ENCODE results near the gene SRGAP1. TPM values are rescaled to one million over a fixed set of nuclear protein-coding genes. Genes with fewer than 3 reads are reported as not detected.

The SRGAP1 gene
- total RNA-seq, 4 donors from 2014 or later: 13.1 to 81.5 (median 22.4) TPM

DNA sequence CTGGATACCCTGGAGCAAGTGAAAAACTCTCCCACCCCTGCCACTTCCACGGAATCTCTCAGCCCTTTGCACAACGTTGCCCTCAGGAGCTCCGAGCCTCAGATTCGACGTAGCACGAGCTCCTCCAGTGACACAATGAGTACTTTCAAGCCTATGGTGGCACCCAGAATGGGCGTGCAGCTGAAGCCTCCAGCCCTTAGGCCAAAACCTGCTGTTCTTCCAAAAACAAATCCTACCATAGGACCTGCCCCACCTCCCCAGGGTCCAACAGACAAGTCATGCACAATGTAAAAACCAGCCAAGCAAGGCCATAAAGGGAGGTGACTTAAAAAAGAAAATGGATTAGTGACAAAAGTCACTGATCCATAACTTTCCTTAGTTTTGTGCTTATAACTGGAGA, 297.9 kb downstream of the SRGAP1 start:
- Histone ChIP-seq H3K4me3 (no peak overlapping the region), H3K4me1 (no peaks in the 10 kb centered on the region), H3K27me3 (no peaks in the 10 kb centered on the region), H3K36me3 (peaks cover 0 to 58% (median 0%) of the 10 kb centered on the region in 3 donors), H3K27ac (no peak overlapping the region), H3K9me3 (no peaks in the 10 kb centered on the region)
- TF ChIP-seq POLR2A (IDR thresholded peaks at IDR 0.05): no peak
- TF ChIP-seq, protein P1, sequence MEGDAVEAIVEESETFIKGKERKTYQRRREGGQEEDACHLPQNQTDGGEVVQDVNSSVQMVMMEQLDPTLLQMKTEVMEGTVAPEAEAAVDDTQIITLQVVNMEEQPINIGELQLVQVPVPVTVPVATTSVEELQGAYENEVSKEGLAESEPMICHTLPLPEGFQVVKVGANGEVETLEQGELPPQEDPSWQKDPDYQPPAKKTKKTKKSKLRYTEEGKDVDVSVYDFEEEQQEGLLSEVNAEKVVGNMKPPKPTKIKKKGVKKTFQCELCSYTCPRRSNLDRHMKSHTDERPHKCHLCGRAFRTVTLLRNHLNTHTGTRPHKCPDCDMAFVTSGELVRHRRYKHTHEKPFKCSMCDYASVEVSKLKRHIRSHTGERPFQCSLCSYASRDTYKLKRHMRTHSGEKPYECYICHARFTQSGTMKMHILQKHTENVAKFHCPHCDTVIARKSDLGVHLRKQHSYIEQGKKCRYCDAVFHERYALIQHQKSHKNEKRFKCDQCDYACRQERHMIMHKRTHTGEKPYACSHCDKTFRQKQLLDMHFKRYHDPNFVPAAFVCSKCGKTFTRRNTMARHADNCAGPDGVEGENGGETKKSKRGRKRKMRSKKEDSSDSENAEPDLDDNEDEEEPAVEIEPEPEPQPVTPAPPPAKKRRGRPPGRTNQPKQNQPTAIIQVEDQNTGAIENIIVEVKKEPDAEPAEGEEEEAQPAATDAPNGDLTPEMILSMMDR (IDR thresholded peaks at IDR 0.05): no peak
- TF ChIP-seq EP300 (IDR thresholded peaks at IDR 0.05): no peak
- WGBS, 2 donors: 52 to 66% methylated on average over 7 of the region's 7 CpGs
- no peak for DNase-seq (ENCODE audit: low spot score in 2 of 2)

DNA sequence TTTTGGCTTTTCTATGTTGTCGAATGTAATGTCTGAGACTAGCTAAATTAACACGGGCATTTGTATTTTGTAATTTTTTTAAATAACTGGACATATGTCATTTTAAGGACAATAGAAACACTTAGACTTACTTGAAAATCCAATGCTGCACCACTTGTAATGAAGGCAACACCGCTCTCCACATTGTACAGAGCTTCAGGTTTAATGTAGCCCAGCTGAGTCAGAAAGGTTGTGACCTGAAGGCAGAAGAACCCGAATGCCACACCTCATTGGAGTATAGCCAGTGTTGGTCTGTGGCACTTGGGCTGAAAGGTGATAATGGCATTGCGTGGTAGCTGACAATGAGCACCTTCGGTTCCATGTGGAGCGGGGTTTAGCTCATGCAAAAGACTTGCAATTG, 298.3 kb downstream of the SRGAP1 start:
- TF ChIP-seq EP300 (IDR thresholded peaks at IDR 0.05) (no peak), POLR2A (IDR thresholded peaks at IDR 0.05) (no peak)
- TF ChIP-seq, protein P1 (IDR thresholded peaks at IDR 0.05): no peak
- Histone ChIP-seq H3K27ac (no peak overlapping the region), H3K9me3 (no peaks in the 10 kb centered on the region), H3K4me3 (no peak overlapping the region), H3K36me3 (peaks cover 0 to 54% (median 0%) of the 10 kb centered on the region in 3 donors), H3K27me3 (no peaks in the 10 kb centered on the region), H3K4me1 (no peaks in the 10 kb centered on the region)
- WGBS, 2 donors: 91 to 94% methylated on average over 7 of the region's 7 CpGs
- no peak for DNase-seq (ENCODE audit: low spot score in 2 of 2)

DNA sequence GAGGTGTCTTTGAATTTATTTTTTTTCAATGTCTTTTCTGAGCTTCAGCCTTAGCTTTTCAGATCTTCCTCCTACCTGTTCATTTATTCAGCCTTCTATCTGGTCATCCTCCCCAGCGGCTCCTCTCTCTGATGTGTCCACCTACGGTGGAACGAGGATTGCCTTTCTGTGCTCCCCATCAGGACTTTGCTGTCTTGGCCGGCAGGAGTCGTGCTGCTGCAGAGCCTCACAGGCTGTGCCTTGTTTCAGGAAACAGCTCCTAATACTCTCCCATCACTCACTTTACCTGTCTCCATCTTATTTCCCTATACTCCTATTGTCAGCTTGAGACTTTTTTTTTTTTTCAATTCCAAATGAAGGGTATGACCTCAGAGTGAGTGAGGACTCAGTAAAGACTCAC, 300.7 kb downstream of the SRGAP1 start:
- WGBS, 2 donors: 88% methylated on average over 5 of the region's 5 CpGs
- peaks cover 0 to 54% (median 0%) of the 10 kb centered on the region in 3 donors for H3K36me3 ChIP-seq
- TF ChIP-seq POLR2A (IDR thresholded peaks at IDR 0.05) (no peak), EP300 (IDR thresholded peaks at IDR 0.05) (no peak)
- TF ChIP-seq, protein P1 (IDR thresholded peaks at IDR 0.05): no peak

DNA sequence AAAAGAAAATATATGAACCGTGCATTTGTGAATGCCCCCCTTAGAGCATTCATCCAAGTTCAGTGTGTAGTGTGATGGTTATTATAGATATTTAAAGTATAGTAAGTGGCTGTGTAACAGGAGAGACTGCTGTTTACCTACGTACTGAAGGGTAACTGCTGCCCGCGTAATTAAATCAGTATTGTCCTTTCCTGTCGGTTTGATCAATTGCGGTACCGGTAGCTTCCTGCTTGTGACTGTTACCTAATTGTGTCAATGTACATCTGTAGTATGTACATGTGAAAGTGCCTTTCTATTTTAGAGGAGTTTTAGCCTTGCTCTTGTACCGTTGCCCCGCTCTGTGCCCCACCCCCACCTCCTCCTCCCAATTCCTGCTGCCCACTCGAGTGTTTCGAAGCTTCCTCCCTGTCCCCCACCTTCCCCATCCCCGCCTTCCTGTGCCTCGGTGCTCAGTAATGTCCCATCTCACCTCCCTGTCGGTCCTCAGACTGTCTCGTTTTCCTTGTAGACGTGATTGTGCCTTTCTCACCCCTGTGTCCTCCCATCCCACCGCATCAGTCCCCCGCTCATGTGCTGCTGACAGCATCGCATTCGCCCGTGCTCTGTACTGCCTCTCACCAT, 302.6 kb downstream of the SRGAP1 start:
- 72% methylated on average over 21 of the region's 21 CpGs for WGBS, 2 donors

More for the DNA sequence above, 300.7 kb downstream of the SRGAP1 start:
- Histone ChIP-seq H3K9me3 (no peaks in the 10 kb centered on the region), H3K27me3 (no peaks in the 10 kb centered on the region), H3K27ac (no peak overlapping the region), H3K4me3 (no peak overlapping the region), H3K4me1 (no peaks in the 10 kb centered on the region)
- no peak for DNase-seq (ENCODE audit: low spot score in 2 of 2)

DNA sequence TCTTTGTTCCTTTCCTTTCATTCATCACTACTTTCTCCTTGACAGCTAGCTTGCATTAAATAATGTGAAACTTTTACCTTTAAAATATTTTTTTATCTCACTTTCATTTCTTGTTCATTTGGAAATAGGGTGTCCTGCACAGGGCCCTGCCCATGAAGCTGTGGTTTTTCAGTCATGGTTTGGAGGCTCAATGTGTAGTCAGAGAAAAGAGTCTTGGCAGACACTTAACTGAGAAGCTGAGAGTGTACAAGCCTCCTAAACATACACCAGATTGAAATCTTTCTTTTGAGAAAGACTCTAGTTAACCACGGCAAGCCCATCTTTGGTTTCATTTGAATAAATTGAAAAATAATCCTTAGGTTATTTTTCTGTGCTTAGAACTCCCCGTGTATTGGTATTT, 303.4 kb downstream of the SRGAP1 start:
- 75 to 89% methylated on average over 2 of the region's 2 CpGs for WGBS, 2 donors
- peaks cover 0 to 39% (median 0%) of the 10 kb centered on the region in 3 donors for H3K36me3 ChIP-seq
- no peak overlapping the region for H3K4me3 ChIP-seq
- DNase-seq (ENCODE audit: low spot score in 2 of 2): no peak
- no peaks in the 10 kb centered on the region for H3K4me1 ChIP-seq
- no peak overlapping the region for H3K27ac ChIP-seq
- H3K9me3 ChIP-seq: no peaks in the 10 kb centered on the region
- no peaks in the 10 kb centered on the region for H3K27me3 ChIP-seq
- TF ChIP-seq POLR2A (IDR thresholded peaks at IDR 0.05) (no peak), EP300 (IDR thresholded peaks at IDR 0.05) (no peak)
- TF ChIP-seq, protein P1 (IDR thresholded peaks at IDR 0.05): no peak

More for the DNA sequence above, 302.6 kb downstream of the SRGAP1 start:
- Histone ChIP-seq H3K4me3 (no peak overlapping the region), H3K9me3 (no peaks in the 10 kb centered on the region), H3K36me3 (peaks cover 0 to 47% (median 0%) of the 10 kb centered on the region in 3 donors), H3K4me1 (no peaks in the 10 kb centered on the region), H3K27ac (no peak overlapping the region), H3K27me3 (no peaks in the 10 kb centered on the region)
- TF ChIP-seq, protein P1 (IDR thresholded peaks at IDR 0.05): no peak
- TF ChIP-seq EP300 (IDR thresholded peaks at IDR 0.05) (no peak), POLR2A (IDR thresholded peaks at IDR 0.05) (no peak)
- no peak for DNase-seq (ENCODE audit: low spot score in 2 of 2)
